Measurements from ENCODE around the gene EDRF1. TPM values are rescaled to one million over a fixed set of nuclear protein-coding genes. Genes with fewer than 3 reads are reported as not detected.
"Not testable (repeated sequence)": the region's sequence is repeated elsewhere in the genome, so short reads cannot be mapped to it uniquely, and the experiment has no call there.

Gene EDRF1
- total and polyA plus RNA-seq, 2 donors from 2014 or later: 11.4 to 25.3 TPM

GRCh38 chr10:125709553-125710474 lies 9.7 kb upstream of the EDRF1 start:
- H3K27me3 ChIP-seq (ENCODE audit: control insufficient read depth, insufficient read depth, low read length): no peaks in the 10 kb centered on the region
- intact Hi-C loops (cut with DNase I): no loop called here
- H3K9me3 ChIP-seq (ENCODE audit: control insufficient read depth in 2 of 3, insufficient read depth in 1 of 3, low read length in 3 of 3): peaks cover 0 to 19% (median 0%) of the 10 kb centered on the region in 3 donors
- H3K4me3 ChIP-seq (ENCODE audit: low read length in 3 of 3): peak overlapping the region in 1 of 3 donors; percentile 17
- H3K36me3 ChIP-seq (ENCODE audit: control insufficient read depth in 2 of 3, insufficient read depth in 3 of 3, low read length in 3 of 3): no peaks in the 10 kb centered on the region
- peak overlapping the region; percentile 30 to 70 for H3K27ac ChIP-seq (ENCODE audit: low read depth in 2 of 2, low read length in 2 of 2)
- no peak overlapping the region for H3K9ac ChIP-seq (ENCODE audit: low read length in 3 of 3)
- peak; percentile 46 for FAIRE-seq
- TF ChIP-seq CTCF (IDR thresholded peaks at IDR 0.05; ENCODE audit: borderline replicate concordance, extremely low read depth, insufficient read depth): no peak
- H3K4me1 ChIP-seq (ENCODE audit: control insufficient read depth in 2 of 3, insufficient read depth in 2 of 3, low read depth in 1 of 3, low read length in 3 of 3): peaks cover 0 to 9% (median 0%) of the 10 kb centered on the region in 3 donors
- peak in 1 of 5 donors; percentile 58 for DNase-seq

- Histone ChIP-seq H3K36me3 (ENCODE audit: control insufficient read depth in 2 of 3, insufficient read depth in 3 of 3, low read length in 3 of 3) (no peaks in the 10 kb centered on the region), H3K4me1 (ENCODE audit: control insufficient read depth in 2 of 3, insufficient read depth in 2 of 3, low read depth in 1 of 3, low read length in 3 of 3) (peaks cover 0 to 9% (median 0%) of the 10 kb centered on the region in 3 donors), H3K9me3 (ENCODE audit: control insufficient read depth in 2 of 3, insufficient read depth in 1 of 3, low read length in 3 of 3) (peaks cover 0 to 19% (median 0%) of the 10 kb centered on the region in 3 donors), H3K9ac (ENCODE audit: low read length in 3 of 3) (no peak overlapping the region), H3K4me3 (ENCODE audit: low read length in 3 of 3) (no peak overlapping the region), H3K27ac (ENCODE audit: low read depth in 2 of 2, low read length in 2 of 2) (no peak overlapping the region), H3K27me3 (ENCODE audit: control insufficient read depth, insufficient read depth, low read length) (no peaks in the 10 kb centered on the region)
- DNase-seq (no peak), FAIRE-seq (no peak)
- intact Hi-C loops (cut with DNase I): no loop called here
- no peak for TF ChIP-seq CTCF (IDR thresholded peaks at IDR 0.05; ENCODE audit: borderline replicate concordance, extremely low read depth, insufficient read depth)
These were observed 8.3 kb upstream of the EDRF1 start for GRCh38 chr10:125711110-125711750.

GRCh38 chr10:125714728-125715127 lies 4.8 kb upstream of the EDRF1 start:
- H3K9me3 ChIP-seq (ENCODE audit: control insufficient read depth in 2 of 3, insufficient read depth in 1 of 3, low read length in 3 of 3): peaks cover 0 to 19% (median 0%) of the 10 kb centered on the region in 3 donors
- H3K4me1 ChIP-seq (ENCODE audit: control insufficient read depth in 2 of 3, insufficient read depth in 2 of 3, low read depth in 1 of 3, low read length in 3 of 3); H3K4me3 ChIP-seq (ENCODE audit: low read length in 3 of 3); H3K27me3 ChIP-seq (ENCODE audit: control insufficient read depth, insufficient read depth, low read length); H3K36me3 ChIP-seq (ENCODE audit: control insufficient read depth in 2 of 3, insufficient read depth in 3 of 3, low read length in 3 of 3); FAIRE-seq; H3K9ac ChIP-seq (ENCODE audit: low read length in 3 of 3); DNase-seq; H3K27ac ChIP-seq (ENCODE audit: low read depth in 2 of 2, low read length in 2 of 2); intact Hi-C loops (cut with DNase I): not testable (repeated sequence)

GRCh38 chr10:125720002-125720382 lies 483 bp downstream of the EDRF1 start:
- Histone ChIP-seq H3K36me3 (ENCODE audit: control insufficient read depth in 2 of 3, insufficient read depth in 3 of 3, low read length in 3 of 3) (peaks cover 8 to 36% (median 17%) of the 10 kb centered on the region in 3 donors), H3K4me1 (ENCODE audit: control insufficient read depth in 2 of 3, insufficient read depth in 2 of 3, low read depth in 1 of 3, low read length in 3 of 3) (peaks cover 0 to 5% (median 0%) of the 10 kb centered on the region in 3 donors), H3K4me3 (ENCODE audit: low read length in 3 of 3) (peak overlapping the region; percentile 77 to 100 (median 86)), H3K9ac (ENCODE audit: low read length in 3 of 3) (peak overlapping the region; percentile 76 to 100 (median 83)), H3K9me3 (ENCODE audit: control insufficient read depth in 2 of 3, insufficient read depth in 1 of 3, low read length in 3 of 3) (no peaks in the 10 kb centered on the region), H3K27me3 (ENCODE audit: control insufficient read depth, insufficient read depth, low read length) (no peaks in the 10 kb centered on the region), H3K27ac (ENCODE audit: low read depth in 2 of 2, low read length in 2 of 2) (peak overlapping the region; percentile 66 to 82)
- DNase-seq (no peak), FAIRE-seq (no peak)
- no peak for TF ChIP-seq CTCF (IDR thresholded peaks at IDR 0.05; ENCODE audit: borderline replicate concordance, extremely low read depth, insufficient read depth)
- intact Hi-C loops (cut with DNase I): no loop called here
